Measurements from ENCODE around the gene SLC6A13.

The SLC6A13 gene

GRCh38 chr12:268483-268840 lies 5.8 kb upstream of the SLC6A13 start:
- TF ChIP-seq, protein P1, sequence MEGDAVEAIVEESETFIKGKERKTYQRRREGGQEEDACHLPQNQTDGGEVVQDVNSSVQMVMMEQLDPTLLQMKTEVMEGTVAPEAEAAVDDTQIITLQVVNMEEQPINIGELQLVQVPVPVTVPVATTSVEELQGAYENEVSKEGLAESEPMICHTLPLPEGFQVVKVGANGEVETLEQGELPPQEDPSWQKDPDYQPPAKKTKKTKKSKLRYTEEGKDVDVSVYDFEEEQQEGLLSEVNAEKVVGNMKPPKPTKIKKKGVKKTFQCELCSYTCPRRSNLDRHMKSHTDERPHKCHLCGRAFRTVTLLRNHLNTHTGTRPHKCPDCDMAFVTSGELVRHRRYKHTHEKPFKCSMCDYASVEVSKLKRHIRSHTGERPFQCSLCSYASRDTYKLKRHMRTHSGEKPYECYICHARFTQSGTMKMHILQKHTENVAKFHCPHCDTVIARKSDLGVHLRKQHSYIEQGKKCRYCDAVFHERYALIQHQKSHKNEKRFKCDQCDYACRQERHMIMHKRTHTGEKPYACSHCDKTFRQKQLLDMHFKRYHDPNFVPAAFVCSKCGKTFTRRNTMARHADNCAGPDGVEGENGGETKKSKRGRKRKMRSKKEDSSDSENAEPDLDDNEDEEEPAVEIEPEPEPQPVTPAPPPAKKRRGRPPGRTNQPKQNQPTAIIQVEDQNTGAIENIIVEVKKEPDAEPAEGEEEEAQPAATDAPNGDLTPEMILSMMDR (IDR thresholded peaks at IDR 0.05): no peak

GRCh38 chr12:267581-268482 lies 5.2 kb upstream of the SLC6A13 start:
- TF ChIP-seq, protein P1 (IDR thresholded peaks at IDR 0.05): no peak

GRCh38 chr12:265096-265495 lies 2.5 kb upstream of the SLC6A13 start:
- TF ChIP-seq, protein P1 (IDR thresholded peaks at IDR 0.05): no peak

- TF ChIP-seq, protein P1 (IDR thresholded peaks at IDR 0.05): no peak
Measured at GRCh38 chr12:264269-264668, 1.6 kb upstream of the SLC6A13 start.

GRCh38 chr12:263574-263973 lies 938 bp upstream of the SLC6A13 start:
- TF ChIP-seq, protein P1 (IDR thresholded peaks at IDR 0.05): no peak

DNA sequence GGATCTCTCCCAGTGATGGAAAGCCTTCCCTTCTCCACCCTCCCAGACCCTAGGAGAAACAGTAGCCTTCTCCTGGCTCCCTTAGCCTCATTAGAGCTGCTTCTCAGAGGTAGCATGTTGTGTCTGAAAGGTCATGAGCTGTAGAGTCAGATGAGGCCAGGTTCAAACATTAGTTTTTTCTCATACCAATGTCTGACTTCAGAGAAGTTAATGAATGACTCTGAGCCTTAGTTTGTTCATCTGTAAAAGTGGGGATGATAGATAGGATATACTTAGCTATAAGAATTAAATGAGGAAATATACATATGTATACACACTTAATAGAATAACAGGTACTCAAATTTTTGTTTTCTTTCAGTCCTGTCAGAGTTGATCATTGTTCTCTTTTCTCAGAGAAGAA lies 523 bp downstream of the SLC6A13 start:
- TF ChIP-seq, protein P1 (IDR thresholded peaks at IDR 0.05): no peak

GRCh38 chr12:257521-258321 lies 4.9 kb downstream of the SLC6A13 start:
- TF ChIP-seq, protein P1 (IDR thresholded peaks at IDR 0.05): no peak

Data from LNCAP (cell line).